UCSD-AML1 (cell line): ENCODE results near the gene TRAPPC1.

Source experiments
- DNase-seq: peaks from one replicate; lab custom pipeline; 2025; ENCODE audit not compliant: unreplicated experiment; lab: John Stamatoyannopoulos, UW

The TRAPPC1 gene

DNA sequence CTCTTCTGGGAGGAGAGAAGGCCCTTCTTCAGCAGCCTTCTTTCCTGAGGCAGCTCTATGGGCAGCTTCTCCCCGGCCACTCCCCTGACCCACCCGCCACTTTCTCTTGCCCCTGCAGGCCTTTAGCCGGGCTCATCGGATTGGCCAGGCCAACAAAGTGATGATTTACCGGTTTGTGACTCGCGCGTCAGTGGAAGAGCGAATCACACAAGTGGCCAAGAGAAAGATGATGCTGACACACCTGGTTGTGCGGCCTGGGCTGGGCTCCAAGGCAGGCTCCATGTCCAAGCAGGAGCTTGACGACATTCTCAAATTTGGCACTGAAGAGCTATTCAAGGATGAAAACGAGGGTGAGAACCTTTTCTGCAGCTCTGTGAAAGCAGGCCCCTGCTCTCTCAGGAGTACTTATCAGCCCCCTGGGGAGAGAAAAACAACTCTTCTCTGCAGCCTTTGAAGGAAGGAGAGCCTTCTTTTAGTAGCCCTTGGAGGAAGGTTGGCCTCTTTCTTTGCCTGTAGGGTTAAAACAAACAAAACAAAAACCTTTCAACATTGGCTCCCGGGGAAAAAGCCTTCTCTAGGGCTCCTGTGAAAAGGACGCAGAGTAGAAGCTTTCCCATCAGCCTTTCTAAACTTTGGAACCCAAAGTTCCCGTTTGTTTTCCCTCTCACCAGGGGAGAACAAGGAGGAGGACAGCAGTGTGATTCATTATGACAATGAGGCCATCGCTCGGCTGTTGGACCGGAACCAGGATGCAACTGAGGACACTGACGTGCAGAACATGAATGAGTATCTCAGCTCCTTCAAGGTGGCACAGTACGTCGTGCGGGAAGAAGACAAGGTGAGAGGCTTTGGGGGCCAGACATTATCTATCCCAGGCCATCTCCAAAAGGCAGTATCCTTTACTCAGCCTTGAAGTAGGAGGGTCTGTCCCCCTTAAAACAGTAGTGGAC lies 28.3 kb downstream of the TRAPPC1 start:
- no peak for DNase-seq

DNA sequence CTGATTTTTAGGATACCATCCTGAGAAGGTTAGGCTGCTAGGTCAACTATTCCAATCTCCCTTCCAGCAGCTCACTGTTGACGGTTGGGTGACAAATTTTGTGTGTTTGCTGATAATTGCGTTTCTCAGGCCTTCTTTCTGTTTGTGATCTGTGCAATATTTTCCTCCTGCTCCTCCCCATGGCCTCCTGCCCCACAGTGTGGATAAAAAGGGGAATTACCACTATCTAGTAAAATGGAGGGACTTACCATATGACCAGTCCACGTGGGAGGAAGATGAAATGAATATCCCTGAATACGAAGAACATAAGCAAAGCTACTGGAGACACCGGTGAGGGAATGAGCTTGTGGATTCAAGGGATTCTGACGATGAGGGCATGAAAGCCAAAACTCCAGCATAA lies 34.0 kb downstream of the TRAPPC1 start:
- DNase-seq, result no peak

DNA sequence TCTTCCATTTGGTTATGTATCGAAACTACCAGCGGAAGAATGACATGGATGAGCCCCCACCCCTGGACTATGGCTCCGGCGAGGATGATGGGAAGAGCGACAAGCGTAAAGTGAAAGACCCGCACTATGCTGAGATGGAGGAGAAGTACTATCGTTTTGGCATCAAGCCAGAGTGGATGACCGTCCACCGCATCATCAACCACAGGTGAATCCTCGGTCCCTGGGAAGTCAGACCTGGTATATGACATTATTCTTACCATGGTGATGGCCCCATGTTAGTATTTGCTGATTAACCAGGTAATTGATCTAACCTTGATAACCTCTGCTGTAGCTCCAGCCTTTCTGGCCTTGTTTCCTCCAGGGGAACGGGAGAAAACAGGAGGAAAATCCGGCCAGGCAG lies 34.7 kb downstream of the TRAPPC1 start:
- DNase-seq, result no peak

DNA sequence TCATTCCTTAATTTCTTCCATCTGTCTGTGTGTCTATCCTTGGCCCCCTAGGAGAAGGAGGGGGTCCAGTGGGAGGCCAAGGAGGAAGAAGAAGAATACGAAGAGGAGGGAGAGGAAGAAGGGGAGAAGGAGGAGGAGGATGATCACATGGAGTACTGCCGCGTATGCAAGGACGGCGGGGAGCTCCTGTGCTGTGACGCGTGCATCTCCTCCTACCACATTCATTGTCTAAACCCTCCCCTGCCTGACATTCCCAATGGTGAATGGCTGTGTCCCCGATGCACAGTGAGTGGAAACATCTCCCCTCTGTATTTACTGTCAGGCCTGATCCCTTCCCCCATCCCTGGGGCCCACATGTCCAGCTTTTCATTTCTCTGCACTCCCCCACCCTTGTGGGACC lies 36.9 kb downstream of the TRAPPC1 start:
- DNase-seq, result no peak

DNA sequence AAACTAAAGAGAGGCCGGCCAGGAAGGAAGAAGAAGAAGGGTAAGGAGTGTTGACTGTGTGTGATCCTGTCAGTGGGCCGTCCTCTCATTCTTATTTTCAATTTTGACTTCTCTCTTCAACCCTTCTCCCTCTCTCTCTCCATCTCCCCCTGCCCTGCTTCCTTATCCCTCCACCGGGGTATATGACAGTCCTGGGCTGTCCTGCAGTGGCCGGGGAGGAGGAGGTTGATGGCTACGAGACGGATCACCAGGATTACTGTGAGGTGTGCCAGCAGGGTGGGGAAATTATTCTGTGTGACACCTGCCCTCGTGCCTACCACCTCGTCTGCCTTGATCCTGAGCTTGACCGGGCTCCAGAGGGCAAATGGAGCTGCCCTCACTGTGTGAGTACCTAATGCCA lies 37.5 kb downstream of the TRAPPC1 start:
- DNase-seq, result no peak

DNA sequence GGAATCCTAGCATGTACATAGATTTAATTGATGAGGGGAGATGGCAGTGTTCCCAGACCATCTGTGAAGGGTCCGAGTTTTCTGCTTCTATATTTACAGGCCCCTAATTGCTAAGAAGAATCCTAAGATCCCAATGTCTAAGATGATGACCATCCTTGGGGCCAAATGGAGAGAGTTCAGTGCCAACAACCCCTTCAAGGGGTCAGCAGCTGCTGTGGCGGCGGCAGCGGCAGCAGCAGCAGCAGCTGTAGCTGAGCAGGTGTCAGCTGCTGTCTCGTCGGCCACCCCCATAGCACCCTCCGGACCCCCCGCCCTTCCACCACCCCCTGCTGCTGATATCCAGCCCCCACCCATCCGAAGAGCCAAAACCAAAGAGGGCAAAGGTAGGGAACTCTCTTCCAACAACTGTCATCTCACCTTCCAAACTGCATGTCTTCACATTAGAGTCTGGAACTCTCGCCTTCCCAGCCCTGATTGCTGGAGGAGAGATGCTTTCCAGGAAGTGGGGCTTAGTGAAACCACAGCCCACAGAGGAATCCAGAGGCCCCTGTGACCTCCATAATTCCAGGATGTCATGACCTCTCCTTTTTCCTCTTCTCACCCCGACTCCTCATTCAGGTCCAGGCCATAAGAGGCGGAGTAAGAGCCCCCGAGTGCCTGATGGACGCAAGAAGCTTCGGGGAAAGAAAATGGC lies 38.4 kb downstream of the TRAPPC1 start:
- DNase-seq, result no peak

DNA sequence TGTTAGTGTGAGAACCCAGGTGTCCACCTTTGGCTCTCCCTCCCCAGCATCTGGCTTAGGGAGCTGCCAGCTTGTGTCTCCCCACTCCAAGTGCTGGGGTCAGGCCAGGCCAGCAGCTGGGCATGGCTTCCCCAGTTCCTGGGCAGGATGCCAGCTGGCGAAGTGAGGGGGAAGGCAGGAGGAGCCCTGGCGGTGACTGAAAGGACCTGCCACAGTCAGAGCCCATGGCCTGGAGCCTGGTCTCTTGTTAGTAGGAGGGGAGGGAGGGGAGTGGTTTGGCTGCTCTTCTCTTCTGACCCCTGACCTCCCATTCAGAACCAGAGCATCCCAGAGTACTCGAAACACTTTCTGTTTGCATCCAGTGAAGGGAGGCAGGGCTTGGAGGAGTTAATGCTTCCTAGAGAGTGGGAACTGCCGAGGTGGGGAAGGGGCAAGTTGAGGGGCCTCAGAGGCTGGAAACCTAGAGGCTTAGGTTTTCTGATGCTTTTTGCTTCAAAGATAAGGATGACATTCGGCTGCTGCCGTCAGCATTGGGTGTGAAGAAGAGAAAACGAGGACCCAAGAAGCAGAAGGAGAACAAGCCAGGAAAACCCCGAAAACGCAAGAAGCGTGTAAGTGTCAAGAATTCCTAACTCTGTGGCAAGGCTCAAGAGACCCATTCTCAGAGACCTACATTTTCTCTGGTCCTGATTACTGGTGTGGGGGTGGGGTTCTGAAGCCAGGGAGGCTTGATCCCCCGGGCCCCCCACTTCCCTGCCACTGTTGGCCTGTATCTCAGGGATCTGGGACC lies 42.4 kb downstream of the TRAPPC1 start:
- peak; percentile 78 for DNase-seq

DNA sequence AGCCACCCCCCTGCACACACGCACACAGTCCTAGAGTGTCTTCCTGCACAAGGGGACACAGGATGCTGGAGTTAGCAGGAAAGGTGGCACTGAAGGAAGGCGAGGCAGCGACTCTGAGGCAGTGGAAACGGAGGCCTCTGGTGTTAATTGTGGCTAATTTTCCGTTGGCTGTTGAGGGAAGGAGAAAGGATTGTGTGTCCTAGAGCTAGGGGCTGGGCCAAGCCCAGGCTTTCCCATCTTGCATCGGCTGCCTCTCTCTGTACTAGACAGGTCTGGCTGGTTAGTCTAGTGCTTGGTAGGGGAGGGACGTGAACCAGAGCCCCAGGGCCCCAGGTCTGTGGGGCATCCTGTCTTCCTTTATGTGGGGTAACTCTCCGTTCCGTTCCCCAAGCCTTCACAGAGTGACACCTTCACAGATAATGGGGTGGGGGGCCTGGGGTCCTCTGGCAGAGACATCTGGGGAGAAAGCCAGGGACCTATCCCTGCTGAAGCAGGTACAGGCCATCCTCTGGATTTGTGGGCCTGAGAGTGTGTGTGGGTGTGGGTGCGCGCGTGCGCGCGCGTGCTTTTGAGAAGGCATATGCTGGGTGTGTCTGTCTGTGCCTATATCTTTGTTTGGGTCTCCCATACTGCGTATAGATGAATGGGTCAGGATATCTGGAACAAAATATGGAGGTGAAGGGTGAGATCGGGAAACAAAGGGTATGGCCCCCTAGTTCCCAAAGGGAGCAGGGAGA lies 43.4 kb downstream of the TRAPPC1 start, which contains the start of gene CHD3:
Gene CHD3, plus strand, starts transcription at position 606 of the 737 bp plus-strand sequence. CDS start 212 bp downstream, outside the sequence.
- DNase-seq, result no peak

DNA sequence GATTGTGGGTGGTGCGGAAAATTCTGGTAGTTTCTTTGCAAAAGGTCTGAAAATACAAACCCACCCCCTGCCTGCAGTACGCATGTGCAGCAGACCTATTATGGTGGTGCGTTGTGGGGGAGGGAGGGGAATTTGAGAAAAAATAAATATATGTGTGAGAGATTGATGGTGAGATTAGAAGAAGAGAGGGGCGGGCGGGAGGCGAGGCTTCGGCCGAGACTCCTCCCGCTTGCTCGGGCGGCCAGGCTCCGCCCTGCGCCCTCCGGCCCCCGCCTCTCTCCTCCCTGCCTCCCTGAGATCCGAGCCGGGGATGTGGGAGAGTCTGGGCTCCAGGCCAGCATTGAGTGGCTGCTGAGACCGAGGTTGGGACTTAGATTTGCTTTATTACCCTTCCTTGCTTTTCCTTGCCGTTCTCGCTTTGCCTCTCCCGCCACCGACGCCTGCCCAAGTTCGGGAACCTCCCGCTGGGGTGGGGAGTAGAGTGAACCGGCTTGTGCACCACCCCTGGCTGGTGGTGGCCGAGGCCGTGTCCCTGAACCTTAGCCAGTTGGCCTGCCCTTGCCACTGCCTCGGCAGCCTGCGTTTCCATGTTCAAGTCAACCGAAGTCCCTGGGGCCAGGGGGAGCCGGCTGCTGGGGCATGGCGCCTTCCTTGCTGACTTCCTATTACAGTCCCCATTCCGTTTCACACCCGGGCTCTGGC lies 44.1 kb downstream of the TRAPPC1 start:
- DNase-seq, result peak; percentile 92

DNA sequence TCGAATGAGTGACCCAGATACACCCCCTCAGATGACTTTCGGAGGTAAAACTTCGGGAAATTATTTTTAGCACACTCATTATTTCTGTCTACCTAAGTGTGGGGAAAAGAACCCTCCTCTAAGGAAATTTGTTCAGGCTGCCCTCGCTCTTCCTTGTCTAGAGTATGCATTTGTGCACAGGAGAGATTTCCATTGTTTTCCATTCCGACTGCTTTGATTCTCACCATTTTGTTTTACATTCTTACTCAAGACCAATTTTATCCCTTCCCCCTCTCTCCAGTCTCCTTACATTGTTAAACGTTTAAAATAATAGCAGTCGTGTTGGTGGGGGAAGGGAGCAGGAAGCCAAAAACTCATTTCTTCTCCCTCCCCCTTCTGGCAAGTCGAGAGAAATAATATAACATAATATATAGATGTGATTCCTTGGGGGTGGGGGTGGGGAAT lies 44.7 kb downstream of the TRAPPC1 start:
- DNase-seq, result no peak

DNA sequence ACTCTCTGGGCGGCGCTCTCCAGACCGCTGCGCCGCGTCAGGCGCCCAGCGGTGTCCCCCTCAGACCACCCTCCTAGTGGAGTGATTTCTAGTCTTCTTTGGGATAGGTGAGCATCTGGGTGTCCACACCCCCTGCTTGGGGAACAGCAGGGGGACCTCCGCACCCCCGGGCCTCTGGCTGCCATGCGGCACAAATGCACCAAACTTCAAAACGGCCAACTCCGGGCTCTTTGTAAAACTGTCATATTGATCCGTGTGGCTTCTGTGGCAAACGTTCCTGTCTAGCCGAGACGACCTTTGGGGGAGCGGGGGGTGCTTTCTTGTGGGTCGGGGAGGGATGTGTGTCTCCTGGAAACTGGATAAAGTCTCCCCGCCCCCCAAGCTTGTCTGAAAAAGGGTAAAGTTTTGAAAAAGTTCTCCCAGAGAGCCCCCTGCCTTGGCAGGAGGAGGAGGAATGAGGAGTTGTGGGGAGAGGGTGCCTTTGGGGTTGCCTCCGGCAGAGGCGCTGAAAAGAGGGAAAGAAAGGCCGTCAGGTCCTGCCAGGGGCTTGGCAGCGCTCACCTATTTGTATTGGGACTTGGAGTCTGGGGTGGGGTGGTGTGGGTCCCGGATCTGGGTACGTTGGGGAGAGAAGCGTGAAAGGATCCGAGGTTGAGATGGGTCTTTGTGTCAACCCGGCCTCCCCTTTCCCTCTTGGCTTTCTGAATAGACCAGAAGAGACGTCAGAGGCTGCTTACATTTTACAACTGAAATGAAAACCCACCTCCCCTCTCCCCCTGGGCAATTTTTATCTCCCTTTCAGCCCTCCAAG lies 45.3 kb downstream of the TRAPPC1 start:
- DNase-seq, result peak; percentile 72

DNA sequence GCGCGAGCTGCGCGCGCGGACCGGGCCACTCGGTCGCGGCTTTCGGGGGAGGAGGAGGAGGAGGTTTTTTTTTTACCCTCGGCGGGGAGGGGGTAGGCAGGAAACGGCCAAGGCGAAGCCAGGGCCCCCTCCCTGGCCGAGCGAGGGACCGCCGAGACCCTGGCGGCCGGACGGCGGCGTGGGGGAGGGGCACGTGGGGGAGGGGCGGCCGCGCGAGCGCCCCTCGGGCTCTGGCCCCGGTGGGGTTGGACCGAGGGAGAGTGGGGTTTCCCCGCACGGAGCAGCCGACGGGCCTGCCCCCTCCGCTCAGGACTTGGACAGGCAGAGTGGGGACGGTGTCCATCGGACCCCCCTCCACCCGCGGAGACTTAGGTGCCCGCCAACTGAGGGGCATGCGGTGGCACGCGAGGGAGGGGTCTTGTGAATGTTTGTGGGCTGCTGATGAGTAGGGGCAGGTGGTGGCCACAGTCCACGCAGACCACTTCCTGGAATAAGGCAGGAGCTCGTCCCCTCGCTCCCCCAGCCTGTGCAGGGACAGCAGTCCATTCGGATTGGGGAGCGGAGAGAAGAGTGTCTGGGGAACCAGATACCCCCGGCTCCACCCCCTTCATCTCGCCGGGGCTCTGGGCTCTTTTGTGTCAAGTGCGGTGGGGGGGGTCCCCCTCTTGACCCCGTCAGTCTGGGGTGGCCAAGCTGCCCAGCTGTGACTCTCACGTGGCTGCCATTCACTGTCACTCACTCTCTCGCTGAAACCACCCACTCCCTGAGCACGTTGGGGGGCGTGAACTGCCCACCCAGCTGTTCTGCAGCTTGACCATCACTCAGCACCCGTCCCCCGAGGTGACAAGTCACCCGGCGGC lies 46.1 kb downstream of the TRAPPC1 start:
- DNase-seq, result peak; percentile 72

DNA sequence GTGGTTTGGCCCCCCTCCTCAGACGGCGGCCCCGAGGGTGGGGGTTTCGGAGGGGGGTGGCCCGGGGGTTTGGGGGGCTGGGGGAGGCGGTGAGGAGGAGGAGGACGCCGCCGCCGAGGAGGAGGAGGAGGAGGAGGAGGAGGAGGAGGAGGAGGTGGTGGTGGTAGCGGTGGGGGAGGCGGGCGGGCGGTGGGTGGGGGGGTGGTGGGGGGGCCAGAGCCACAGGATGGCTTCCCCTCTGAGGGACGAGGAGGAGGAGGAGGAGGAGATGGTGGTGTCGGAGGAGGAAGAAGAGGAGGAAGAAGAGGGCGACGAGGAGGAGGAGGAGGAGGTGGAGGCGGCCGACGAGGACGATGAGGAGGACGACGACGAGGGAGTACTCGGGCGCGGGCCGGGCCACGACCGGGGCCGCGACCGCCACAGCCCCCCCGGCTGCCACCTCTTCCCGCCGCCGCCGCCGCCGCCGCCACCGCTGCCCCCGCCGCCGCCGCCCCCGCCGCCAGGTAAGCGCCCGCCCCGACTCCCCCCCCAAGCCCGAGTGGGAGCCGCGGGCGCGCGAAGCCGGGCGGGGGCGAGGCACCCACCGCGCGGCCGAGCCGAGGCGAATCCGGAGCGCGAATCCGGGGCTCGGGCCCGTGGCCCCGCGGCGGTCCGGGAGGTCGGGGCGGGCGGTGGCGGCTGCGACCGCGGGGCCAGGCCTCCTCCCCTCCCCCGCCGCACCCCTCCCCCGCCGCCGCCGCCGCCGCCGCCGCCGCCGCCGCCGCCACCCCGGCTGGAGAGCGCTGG lies 47.0 kb downstream of the TRAPPC1 start:
- DNase-seq, result no peak

DNA sequence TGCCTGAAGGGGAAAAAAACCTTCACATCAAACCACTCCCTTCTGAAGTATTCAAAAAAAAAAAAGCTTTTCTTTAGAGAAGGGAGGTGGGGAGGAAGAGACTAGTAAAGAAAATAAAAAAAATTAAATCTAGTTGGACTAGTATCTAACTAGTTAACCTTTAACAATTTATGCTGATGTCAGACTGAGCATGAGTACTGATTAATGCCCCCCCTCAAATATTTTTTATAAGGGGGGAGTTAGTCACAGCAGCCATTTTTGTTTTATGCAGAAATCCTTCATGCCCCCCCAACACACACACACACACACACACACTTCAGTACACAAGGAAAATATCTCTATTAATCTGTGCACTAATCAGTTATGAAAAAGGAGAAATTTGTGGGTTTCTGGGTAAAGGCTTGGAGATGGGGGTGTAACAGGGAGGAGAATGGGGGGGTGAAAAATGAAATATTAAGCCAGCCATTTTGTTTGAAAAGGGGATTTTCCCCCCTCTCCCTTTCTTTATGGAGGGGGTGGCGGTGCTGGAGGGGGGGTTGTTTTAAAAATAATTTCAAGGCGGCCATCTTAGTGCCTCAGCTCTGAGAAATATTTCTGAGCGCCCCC lies 47.9 kb downstream of the TRAPPC1 start:
- DNase-seq, result no peak

DNA sequence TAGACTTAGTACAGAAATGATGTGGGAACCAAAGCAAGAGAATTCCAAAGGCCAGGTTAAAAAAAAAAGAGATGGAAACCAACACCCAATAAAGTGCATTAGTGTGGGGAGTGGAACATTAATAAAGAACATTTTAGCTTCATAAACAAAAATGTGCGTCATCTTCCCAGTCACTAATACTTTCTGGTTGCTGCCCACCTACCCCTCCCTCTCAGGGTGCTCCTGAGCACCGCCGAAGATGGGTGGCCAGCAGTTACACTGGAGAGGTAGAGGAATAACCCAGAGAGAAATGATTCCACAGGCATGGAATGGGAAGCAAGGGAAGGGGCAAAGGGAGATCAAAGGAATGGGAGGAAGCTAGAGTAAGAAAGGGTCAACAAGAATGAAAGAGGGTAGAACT lies 49.1 kb downstream of the TRAPPC1 start:
- DNase-seq, result no peak

DNA sequence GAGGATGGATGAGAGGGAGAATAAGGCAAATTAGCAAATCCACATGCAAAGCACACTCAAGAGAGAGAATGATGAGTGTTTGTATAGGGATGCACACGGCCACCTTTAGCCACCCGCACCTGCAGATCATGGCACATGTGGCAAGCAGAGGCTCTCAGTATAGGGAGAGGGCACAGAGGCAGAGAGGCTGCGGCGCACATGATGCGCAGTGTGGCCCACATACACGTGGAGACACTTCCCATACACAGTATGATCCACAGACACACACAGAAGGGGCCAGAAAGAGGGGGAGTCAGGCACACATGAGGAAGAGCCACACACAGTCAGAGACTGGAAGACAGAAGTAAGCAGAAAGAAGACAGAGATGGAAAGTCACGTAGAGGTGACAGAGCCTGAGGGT lies 49.7 kb downstream of the TRAPPC1 start:
- DNase-seq, result no peak
